ENCODE results near the gene CHRM5. TPM values are rescaled to one million over a fixed set of nuclear protein-coding genes. Genes with fewer than 3 reads are reported as not detected.

The CHRM5 gene
- total RNA-seq, 1 experiment from 2014 or later, result not detected

DNA sequence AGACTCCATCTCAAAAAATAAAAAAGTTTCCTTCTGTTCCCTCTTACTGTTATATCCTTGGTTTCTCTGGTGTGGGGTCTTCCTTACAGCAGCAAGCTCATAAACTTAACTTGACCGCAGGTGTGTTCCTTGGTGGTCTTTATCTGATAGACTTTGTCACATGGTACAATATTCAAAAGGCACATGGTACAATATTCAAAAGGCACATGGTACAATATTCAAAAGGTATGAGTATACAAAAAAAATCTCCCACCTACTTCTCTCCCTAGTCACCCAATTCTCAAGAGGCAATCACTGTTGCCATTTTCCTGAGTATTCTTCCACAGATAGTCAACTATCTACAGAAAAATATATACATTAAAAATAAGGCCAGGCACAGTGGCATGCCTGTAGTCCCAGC is 138.1 kb downstream of the CHRM5 start:
- H3K27me3 ChIP-seq (ENCODE audit: control insufficient read depth, insufficient read depth, low read length), result no peaks in the 10 kb centered on the region
- H3K36me3 ChIP-seq (ENCODE audit: control insufficient read depth, insufficient read depth, low read length), result no peaks in the 10 kb centered on the region
- ATAC-seq (no peak), DNase-seq (ENCODE audit: low read depth, low spot score) (no peak)
- H3K4me1 ChIP-seq (ENCODE audit: control insufficient read depth, insufficient read depth, low read length), result no peaks in the 10 kb centered on the region
- intact Hi-C loops (cut with micrococcal nuclease; ENCODE audit: unreplicated experiment), result no loop called here
- in situ Hi-C loops (cut with HindIII; ENCODE audit: low pct_unique_long_range_greater_than_20kb, low sequenced_read_pairs), result no loop called here
- no TSS peak for BruUV-seq (replicated peaks)
- H3K9me3 ChIP-seq (ENCODE audit: control insufficient read depth, insufficient read depth, low read depth, low read length), result no peaks in the 10 kb centered on the region
- H3K27ac ChIP-seq (ENCODE audit: low read length), result no peak overlapping the region
- TF ChIP-seq, protein P1, sequence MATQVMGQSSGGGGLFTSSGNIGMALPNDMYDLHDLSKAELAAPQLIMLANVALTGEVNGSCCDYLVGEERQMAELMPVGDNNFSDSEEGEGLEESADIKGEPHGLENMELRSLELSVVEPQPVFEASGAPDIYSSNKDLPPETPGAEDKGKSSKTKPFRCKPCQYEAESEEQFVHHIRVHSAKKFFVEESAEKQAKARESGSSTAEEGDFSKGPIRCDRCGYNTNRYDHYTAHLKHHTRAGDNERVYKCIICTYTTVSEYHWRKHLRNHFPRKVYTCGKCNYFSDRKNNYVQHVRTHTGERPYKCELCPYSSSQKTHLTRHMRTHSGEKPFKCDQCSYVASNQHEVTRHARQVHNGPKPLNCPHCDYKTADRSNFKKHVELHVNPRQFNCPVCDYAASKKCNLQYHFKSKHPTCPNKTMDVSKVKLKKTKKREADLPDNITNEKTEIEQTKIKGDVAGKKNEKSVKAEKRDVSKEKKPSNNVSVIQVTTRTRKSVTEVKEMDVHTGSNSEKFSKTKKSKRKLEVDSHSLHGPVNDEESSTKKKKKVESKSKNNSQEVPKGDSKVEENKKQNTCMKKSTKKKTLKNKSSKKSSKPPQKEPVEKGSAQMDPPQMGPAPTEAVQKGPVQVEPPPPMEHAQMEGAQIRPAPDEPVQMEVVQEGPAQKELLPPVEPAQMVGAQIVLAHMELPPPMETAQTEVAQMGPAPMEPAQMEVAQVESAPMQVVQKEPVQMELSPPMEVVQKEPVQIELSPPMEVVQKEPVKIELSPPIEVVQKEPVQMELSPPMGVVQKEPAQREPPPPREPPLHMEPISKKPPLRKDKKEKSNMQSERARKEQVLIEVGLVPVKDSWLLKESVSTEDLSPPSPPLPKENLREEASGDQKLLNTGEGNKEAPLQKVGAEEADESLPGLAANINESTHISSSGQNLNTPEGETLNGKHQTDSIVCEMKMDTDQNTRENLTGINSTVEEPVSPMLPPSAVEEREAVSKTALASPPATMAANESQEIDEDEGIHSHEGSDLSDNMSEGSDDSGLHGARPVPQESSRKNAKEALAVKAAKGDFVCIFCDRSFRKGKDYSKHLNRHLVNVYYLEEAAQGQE (IDR thresholded peaks at IDR 0.05; ENCODE audit: insufficient read depth in 1 of 2, low read depth in 2 of 2, low read length in 1 of 2), result no peak
- TF ChIP-seq SIN3A (IDR thresholded peaks at IDR 0.05; ENCODE audit: borderline replicate concordance, insufficient read depth, low read depth, low read length), result no peak
- TF ChIP-seq, protein P2, sequence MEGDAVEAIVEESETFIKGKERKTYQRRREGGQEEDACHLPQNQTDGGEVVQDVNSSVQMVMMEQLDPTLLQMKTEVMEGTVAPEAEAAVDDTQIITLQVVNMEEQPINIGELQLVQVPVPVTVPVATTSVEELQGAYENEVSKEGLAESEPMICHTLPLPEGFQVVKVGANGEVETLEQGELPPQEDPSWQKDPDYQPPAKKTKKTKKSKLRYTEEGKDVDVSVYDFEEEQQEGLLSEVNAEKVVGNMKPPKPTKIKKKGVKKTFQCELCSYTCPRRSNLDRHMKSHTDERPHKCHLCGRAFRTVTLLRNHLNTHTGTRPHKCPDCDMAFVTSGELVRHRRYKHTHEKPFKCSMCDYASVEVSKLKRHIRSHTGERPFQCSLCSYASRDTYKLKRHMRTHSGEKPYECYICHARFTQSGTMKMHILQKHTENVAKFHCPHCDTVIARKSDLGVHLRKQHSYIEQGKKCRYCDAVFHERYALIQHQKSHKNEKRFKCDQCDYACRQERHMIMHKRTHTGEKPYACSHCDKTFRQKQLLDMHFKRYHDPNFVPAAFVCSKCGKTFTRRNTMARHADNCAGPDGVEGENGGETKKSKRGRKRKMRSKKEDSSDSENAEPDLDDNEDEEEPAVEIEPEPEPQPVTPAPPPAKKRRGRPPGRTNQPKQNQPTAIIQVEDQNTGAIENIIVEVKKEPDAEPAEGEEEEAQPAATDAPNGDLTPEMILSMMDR (IDR thresholded peaks at IDR 0.05), result no peak
- no peak for TF ChIP-seq POLR2AphosphoS5 (IDR thresholded peaks at IDR 0.05; ENCODE audit: low read depth, low read length)
- POLR2A ChIA-PET, result no interaction called here
- CTCF ChIA-PET, result no interaction called here
- H3K4me3 ChIP-seq (ENCODE audit: low read depth in 2 of 2, low read length in 2 of 2), result no peak overlapping the region

DNA sequence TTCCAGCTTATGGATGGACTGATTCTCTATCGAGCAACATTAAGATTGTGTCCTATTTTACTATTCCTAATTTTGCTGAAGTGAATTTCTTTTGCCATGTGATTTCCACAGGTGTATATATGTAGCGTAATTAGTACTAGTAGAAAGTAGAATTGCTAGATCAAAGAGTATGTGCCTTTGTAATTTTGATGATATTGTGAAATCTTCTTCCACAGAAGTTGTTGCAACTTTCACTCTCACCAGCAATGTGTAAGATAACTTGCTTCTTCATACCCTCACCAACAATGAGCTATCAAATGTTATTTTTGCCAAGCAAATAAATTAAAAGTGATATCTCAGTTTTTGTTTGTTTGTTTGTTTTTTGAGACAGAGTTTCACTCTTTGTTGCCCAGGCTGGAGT is 139.0 kb downstream of the CHRM5 start:
- intact Hi-C loops (cut with micrococcal nuclease; ENCODE audit: unreplicated experiment) (no loop called here), in situ Hi-C loops (cut with HindIII; ENCODE audit: low pct_unique_long_range_greater_than_20kb, low sequenced_read_pairs) (no loop called here)

More for the DNA sequence above, 139.0 kb downstream of the CHRM5 start:
- no peak for ATAC-seq
- ChIA-PET CTCF (no interaction called here), POLR2A (no interaction called here)
- no peak for DNase-seq (ENCODE audit: low read depth, low spot score)
- no TSS peak for BruUV-seq (replicated peaks)
- Histone ChIP-seq H3K9me3 (ENCODE audit: control insufficient read depth, insufficient read depth, low read depth, low read length) (no peaks in the 10 kb centered on the region), H3K27me3 (ENCODE audit: control insufficient read depth, insufficient read depth, low read length) (no peaks in the 10 kb centered on the region), H3K36me3 (ENCODE audit: control insufficient read depth, insufficient read depth, low read length) (no peaks in the 10 kb centered on the region), H3K27ac (ENCODE audit: low read length) (no peak overlapping the region), H3K4me3 (ENCODE audit: low read depth in 2 of 2, low read length in 2 of 2) (no peak overlapping the region), H3K4me1 (ENCODE audit: control insufficient read depth, insufficient read depth, low read length) (no peaks in the 10 kb centered on the region)
- TF ChIP-seq POLR2AphosphoS5 (IDR thresholded peaks at IDR 0.05; ENCODE audit: low read depth, low read length) (no peak), SIN3A (IDR thresholded peaks at IDR 0.05; ENCODE audit: borderline replicate concordance, insufficient read depth, low read depth, low read length) (no peak), TCF7L2 (IDR thresholded peaks at IDR 0.05; ENCODE audit: low read depth, low read length) (no peak)
- TF ChIP-seq, protein P1 (IDR thresholded peaks at IDR 0.05; ENCODE audit: insufficient read depth in 1 of 2, low read depth in 2 of 2, low read length in 1 of 2), result no peak
- TF ChIP-seq, protein P2 (IDR thresholded peaks at IDR 0.05), result no peak
